H1 (cell line): ENCODE data around the gene SMYD3. TPM values are rescaled to one million over a fixed set of nuclear protein-coding genes. Genes with fewer than 3 reads are reported as not detected.

Source experiments
- CTCF ChIA-PET: fragments of 300-600 bp; sonication (Branson Sonifier 250); formaldehyde crosslinking; loops from one replicate; lab custom pipeline; 2021; ENCODE audit not compliant: partially characterized antibody; lab: Charles Lee
- POLR2A ChIA-PET: fragments of 300-600 bp; sonication (Branson Sonifier 250); formaldehyde crosslinking; loops from one replicate; lab custom pipeline; 2021; ENCODE audit warnings: inconsistent platforms; ENCODE audit not compliant: partially characterized antibody; lab: Charles Lee
- DNase-seq, 2 experiments: peaks; one replicate each; pipeline versions ENCODE4 v3.0.0 to v3.0.0-alpha.2; 2010 to 2022; ENCODE audit warnings: low spot score in 2 of 2, low read depth in 1 of 2, mixed read lengths in 1 of 2
- FAIRE-seq: peaks from 2 replicates; lab custom pipeline; 2011; peaks lifted over from hg19 to GRCh38; lab: Jason Lieb, UNC
- H2AFZ ChIP-seq: 2 replicates; pipeline ENCODE4 v1.8.1; 2012; ENCODE audit warnings: low read length, inconsistent platforms
- H2AK5ac ChIP-seq: 2 replicates; pipeline ENCODE4 v1.6.1; 2013; ENCODE audit warnings: low read depth, low read length
- H2BK120ac ChIP-seq: replicated peaks from 2 replicates; pipeline ENCODE3; 2013; ENCODE audit warnings: low read depth, low read length, inconsistent platforms
- H2BK12ac ChIP-seq: 2 replicates; pipeline ENCODE4 v1.6.1; 2013; ENCODE audit warnings: low read depth, low read length
- H2BK15ac ChIP-seq: 2 replicates; pipeline ENCODE4 v1.6.1; 2013; ENCODE audit warnings: low read length
- H2BK20ac ChIP-seq: 2 replicates; pipeline ENCODE4 v1.6.1; 2013; ENCODE audit warnings: low read length
- H2BK5ac ChIP-seq: 2 replicates; pipeline ENCODE4 v1.6.1; 2013; ENCODE audit warnings: low read depth, low read length
- H3K14ac ChIP-seq: 2 replicates; pipeline ENCODE4 v1.6.1; 2013; ENCODE audit warnings: inconsistent platforms; ENCODE audit not compliant: insufficient read length
- H3K18ac ChIP-seq: 2 replicates; pipeline ENCODE4 v1.6.1; 2013; ENCODE audit warnings: low read length; ENCODE audit errors: extremely low read depth
- H3K23ac ChIP-seq: 2 replicates; pipeline ENCODE4 v1.6.1; 2013; ENCODE audit warnings: inconsistent platforms; ENCODE audit not compliant: insufficient read length
- H3K23me2 ChIP-seq: 2 replicates; pipeline ENCODE4 v1.6.1; 2013; ENCODE audit warnings: low read depth, low read length
- H3K27ac ChIP-seq: 2 replicates; pipeline ENCODE4 v1.6.1; 2011; ENCODE audit warnings: low read depth, low read length, inconsistent platforms
- H3K27me3 ChIP-seq, 4 experiments: replicated peaks in 1 of 4; 1 replicate in 1 of 4; 2 replicates in 3 of 4; pipeline versions ENCODE4 v1.6.1 to v1.8.1; 2011 to 2013; ENCODE audit warnings: low read length in 3 of 4, mild to moderate bottlenecking in 3 of 4, inconsistent platforms in 2 of 4, mixed read lengths in 2 of 4, moderate library complexity in 1 of 4; ENCODE audit not compliant: control insufficient read depth in 3 of 4, insufficient read depth in 3 of 4; ENCODE audit errors: extremely low read depth in 1 of 4
- H3K36me3 ChIP-seq, 4 experiments: 2 replicates each; pipeline versions ENCODE4 v1.6.1 to v1.8.1; 2011 to 2013; ENCODE audit warnings: mild to moderate bottlenecking in 4 of 4, low read length in 3 of 4, moderate library complexity in 2 of 4, control low read depth in 1 of 4, inconsistent platforms in 1 of 4; ENCODE audit not compliant: insufficient read depth in 4 of 4, control insufficient read depth in 2 of 4
- H3K4ac ChIP-seq: replicated peaks from 2 replicates; pipeline ENCODE3; 2013; ENCODE audit warnings: low read length, low read depth, mixed read lengths, inconsistent platforms; ENCODE audit not compliant: insufficient read length
- H3K4me1 ChIP-seq, 4 experiments: replicated peaks in 1 of 4; 1 replicate in 1 of 4; 2 replicates in 3 of 4; pipeline versions ENCODE4 v1.6.1 to v1.8.1; 2011 to 2013; ENCODE audit warnings: low read length in 3 of 4, inconsistent platforms in 2 of 4, mixed read lengths in 1 of 4; ENCODE audit not compliant: insufficient read depth in 4 of 4, control insufficient read depth in 3 of 4
- H3K4me2 ChIP-seq, 2 experiments: 2 replicates each; pipeline versions ENCODE4 v1.6.1 to v1.8.1; 2011 to 2013; ENCODE audit warnings: low read depth in 2 of 2, low read length in 2 of 2, control low read depth in 1 of 2, inconsistent platforms in 1 of 2, mild to moderate bottlenecking in 1 of 2; ENCODE audit not compliant: insufficient read depth in 1 of 2
- H3K4me3 ChIP-seq, 4 experiments: fragments of 200-600, 300-600 bp in 1 of 4; sonication (generic), shearing (Covaris generic), sonication (Bioruptor Twin) in 1 of 4; 2 replicates each; pipeline versions ENCODE4 v1.5.1 to v1.8.1; 2011 to 2016; ENCODE audit warnings: low read length in 4 of 4, low read depth in 3 of 4, control low read depth in 2 of 4, inconsistent platforms in 2 of 4, mild to moderate bottlenecking in 2 of 4, mixed read lengths in 1 of 4, moderate library complexity in 1 of 4; ENCODE audit not compliant: insufficient read depth in 2 of 4; ENCODE audit errors: extremely low read depth in 1 of 4
- H3K56ac ChIP-seq: replicated peaks from 2 replicates; pipeline ENCODE3; 2013; ENCODE audit warnings: low read depth, mild to moderate bottlenecking, mixed read lengths, low read length, inconsistent platforms; ENCODE audit not compliant: insufficient read length
- H3K79me1 ChIP-seq: 2 replicates; pipeline ENCODE4 v1.6.1; 2013; ENCODE audit warnings: low read depth, low read length, control low read depth
- H3K79me2 ChIP-seq, 2 experiments: 2 replicates each; pipeline versions ENCODE4 v1.6.1 to v1.8.1; 2012 to 2013; ENCODE audit warnings: low read length in 2 of 2, mild to moderate bottlenecking in 2 of 2, inconsistent platforms in 1 of 2; ENCODE audit not compliant: insufficient read depth in 2 of 2, control insufficient read depth in 1 of 2
- H3K9ac ChIP-seq, 4 experiments: replicated peaks in 1 of 4; 1 replicate in 1 of 4; 2 replicates in 3 of 4; pipeline versions ENCODE4 v1.6.1 to v1.8.1; 2011 to 2013; ENCODE audit warnings: low read depth in 3 of 4, low read length in 3 of 4, control low read depth in 2 of 4, mild to moderate bottlenecking in 2 of 4, moderate library complexity in 2 of 4, inconsistent platforms in 1 of 4; ENCODE audit errors: extremely low read depth in 1 of 4
- H3K9me3 ChIP-seq, 2 experiments: 2 replicates each; pipeline versions ENCODE4 v1.6.1 to v1.8.1; 2012 to 2013; ENCODE audit warnings: mild to moderate bottlenecking in 2 of 2, moderate library complexity in 2 of 2, control low read depth in 1 of 2, inconsistent platforms in 1 of 2, low read depth in 1 of 2, low read length in 1 of 2, mixed read lengths in 1 of 2; ENCODE audit not compliant: insufficient read depth in 2 of 2
- H4K20me1 ChIP-seq, 2 experiments: replicated peaks in 1 of 2; 2 replicates each; pipeline versions ENCODE3 to v1.8.1; 2011 to 2013; ENCODE audit warnings: inconsistent platforms in 2 of 2, low read length in 2 of 2, mild to moderate bottlenecking in 1 of 2; ENCODE audit not compliant: insufficient read depth in 2 of 2, control insufficient read depth in 1 of 2
- H4K5ac ChIP-seq: 2 replicates; pipeline ENCODE4 v1.6.1; 2013; ENCODE audit warnings: low read length, low read depth, mixed read lengths, inconsistent platforms; ENCODE audit not compliant: insufficient read length
- H4K8ac ChIP-seq: 2 replicates; pipeline ENCODE4 v1.8.0; 2013; ENCODE audit warnings: mild to moderate bottlenecking, moderate library complexity, low read length, inconsistent platforms; ENCODE audit not compliant: insufficient read depth; ENCODE audit errors: extremely low read depth
- H4K91ac ChIP-seq: replicated peaks from 2 replicates; pipeline ENCODE3; 2013; ENCODE audit warnings: low read length, mixed read lengths, inconsistent platforms; ENCODE audit not compliant: insufficient read length
- BCL11A ChIP-seq, 2 experiments: IDR thresholded peaks; one replicate each; pipeline ENCODE4 v1.6.1; 2011; ENCODE audit warnings: low read depth in 2 of 2, low read length in 2 of 2, mild to moderate bottlenecking in 2 of 2
- CBX8 ChIP-seq: fragments of 300-800, 300-1000 bp; sonication (generic); IDR thresholded peaks from 2 replicates; pipeline ENCODE4 v1.7.1; 2016; ENCODE audit warnings: low read depth, low read length, borderline replicate concordance
- MAFK ChIP-seq: IDR thresholded peaks from 2 replicates; pipeline ENCODE4 v1.6.1; 2012; ENCODE audit warnings: low read depth, mild to moderate bottlenecking, improper control_type of control experiment, low read length
- NRF1 ChIP-seq: IDR thresholded peaks from 2 replicates; pipeline ENCODE4 v1.6.1; 2011; ENCODE audit warnings: mild to moderate bottlenecking, low read depth, low read length, improper control_type of control experiment
- POLR2A ChIP-seq, 2 experiments: IDR thresholded peaks; 1 replicate in 1 of 2; 2 replicates in 1 of 2; pipeline ENCODE4 v1.6.1; 2011; ENCODE audit warnings: low read depth in 2 of 2, low read length in 2 of 2, mild to moderate bottlenecking in 2 of 2; ENCODE audit errors: control extremely low read depth in 1 of 2
- TEAD4 ChIP-seq: IDR thresholded peaks from 2 replicates; pipeline ENCODE4 v1.6.1; 2012; ENCODE audit warnings: low read depth, low read length, inconsistent platforms, mixed read lengths
- ZNF274 ChIP-seq: IDR thresholded peaks from 2 replicates; pipeline ENCODE4 v1.7.0; 2012; ENCODE audit warnings: low read length, borderline replicate concordance; ENCODE audit errors: extremely low read depth
- WGBS, 2 experiments: shearing (Covaris generic) in 1 of 2; methylation state at CpG; one replicate each; pipeline versions ENCODE4 v1.1.6 to v1.1.7; 2013 to 2015; ENCODE audit warnings: low lambda C conversion rate in 2 of 2, mixed read lengths in 2 of 2, inconsistent platforms in 1 of 2, low coverage in 1 of 2, missing lambda C conversion rate in 1 of 2; ENCODE audit not compliant: insufficient replicate concordance in 2 of 2, insufficient coverage in 1 of 2, insufficient read length in 1 of 2; ENCODE audit errors: extremely low coverage in 1 of 2, missing lambda C conversion rate in 1 of 2; 5-methylcytosine and 5-hydroxymethylcytosine counted together
- polyA plus RNA-seq, 7 experiments: library from polyadenylated mRNA; depleted of rRNA in 3 of 7; stranded (reverse) in 5 of 7; unstranded in 2 of 7; fragments of >200 nt in 5 of 7; fragments of 200-250 nt in 2 of 7; gene quantifications; 1 replicate in 5 of 7; 2 replicates in 1 of 7; 4 replicates in 1 of 7; pipeline versions ENCODE4 v1.2.1 to v1.2.3, GENCODE V29; 2011 to 2013; ENCODE audit warnings: missing spikeins in 2 of 7, mixed read lengths in 2 of 7
- total RNA-seq: library from RNA; stranded (reverse); fragmentation: NEBNext Ultra II Directional; extraction: Animal tissue kit (Norgen Biotek cat#: 25700); gene quantifications from 2 replicates; pipeline ENCODE4 v1.2.1, GENCODE V29; 2021

The SMYD3 gene
- total and polyA plus RNA-seq, 2 of the 8 experiments (the other 6 are each of a cell fraction or from before 2014, with no cell fraction given) = 17.3 to 25.4 TPM

DNA sequence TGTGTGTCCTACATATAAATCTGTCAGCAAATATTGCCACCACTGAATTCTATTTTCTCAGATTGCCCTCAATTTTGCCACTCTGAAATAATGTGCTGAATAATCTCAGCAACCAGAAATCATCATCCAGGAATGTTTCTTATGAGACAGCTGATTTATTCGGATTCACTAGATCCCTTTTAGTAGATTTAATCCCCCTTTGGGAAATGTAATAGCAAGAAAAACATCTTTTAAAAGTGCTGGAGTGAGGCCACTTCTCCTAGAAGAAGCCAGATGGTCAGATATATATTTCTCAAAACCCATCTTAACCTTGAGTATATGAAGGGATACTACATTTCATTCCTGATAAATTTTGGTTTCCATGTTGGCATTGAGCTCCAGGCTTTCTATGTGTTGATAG is 327.7 kb downstream of the SMYD3 start:
- DNase-seq (no peak), FAIRE-seq (no peak)
- Histone ChIP-seq H3K9ac (no peak overlapping the region), H4K8ac (no peak overlapping the region), H2AFZ (no peak overlapping the region), H3K79me1 (no peaks in the 10 kb centered on the region), H3K23me2 (no peaks in the 10 kb centered on the region), H3K9me3 (no peaks in the 10 kb centered on the region), H3K56ac (no peak overlapping the region), H3K4ac (no peak overlapping the region), H2BK15ac (no peak overlapping the region), H3K4me1 (no peaks in the 10 kb centered on the region), H4K20me1 (peaks cover 0 to 1% of the 10 kb centered on the region in 2 experiments), H3K23ac (no peak overlapping the region), H3K27ac (no peak overlapping the region), H4K5ac (no peak overlapping the region), H3K79me2 (no peaks in the 10 kb centered on the region), H2BK12ac (no peak overlapping the region), H4K91ac (no peak overlapping the region), H3K14ac (no peak overlapping the region), H2BK120ac (no peak overlapping the region), H2BK20ac (no peak overlapping the region), H3K27me3 (no peaks in the 10 kb centered on the region), H3K4me2 (no peak overlapping the region), H2AK5ac (no peak overlapping the region), H3K18ac (no peak overlapping the region), H2BK5ac (no peak overlapping the region), H3K4me3 (no peak overlapping the region), H3K36me3 (no peaks in the 10 kb centered on the region)
- whole genome bisulfite sequencing, 2 experiments = 100% methylated on average over 1 of the region's 1 CpG; no CpG with 5 or more reads in 1 of the 2 experiments
- ChIA-PET CTCF (interaction anchor here (0.7 kb wide), 1 partner anchor 67 kb away, joined by 3 read pairs; no protein-coding TSS in a partner anchor), POLR2A (no interaction called here)
- TF ChIP-seq NRF1 = no peak
- no peak for TF ChIP-seq TEAD4
- no peak for TF ChIP-seq CBX8
- no peak for TF ChIP-seq ZNF274
- no peak for TF ChIP-seq BCL11A (IDR thresholded peaks at IDR 0.05; ENCODE audit: low read depth in 2 of 2, low read length in 2 of 2)
- no peak for TF ChIP-seq POLR2A (IDR thresholded peaks at IDR 0.05; ENCODE audit: control extremely low read depth in 1 of 2, low read depth in 2 of 2, low read length in 2 of 2)
- no peak for TF ChIP-seq MAFK
